ENCODE data around the gene IFFO2.

DNA sequence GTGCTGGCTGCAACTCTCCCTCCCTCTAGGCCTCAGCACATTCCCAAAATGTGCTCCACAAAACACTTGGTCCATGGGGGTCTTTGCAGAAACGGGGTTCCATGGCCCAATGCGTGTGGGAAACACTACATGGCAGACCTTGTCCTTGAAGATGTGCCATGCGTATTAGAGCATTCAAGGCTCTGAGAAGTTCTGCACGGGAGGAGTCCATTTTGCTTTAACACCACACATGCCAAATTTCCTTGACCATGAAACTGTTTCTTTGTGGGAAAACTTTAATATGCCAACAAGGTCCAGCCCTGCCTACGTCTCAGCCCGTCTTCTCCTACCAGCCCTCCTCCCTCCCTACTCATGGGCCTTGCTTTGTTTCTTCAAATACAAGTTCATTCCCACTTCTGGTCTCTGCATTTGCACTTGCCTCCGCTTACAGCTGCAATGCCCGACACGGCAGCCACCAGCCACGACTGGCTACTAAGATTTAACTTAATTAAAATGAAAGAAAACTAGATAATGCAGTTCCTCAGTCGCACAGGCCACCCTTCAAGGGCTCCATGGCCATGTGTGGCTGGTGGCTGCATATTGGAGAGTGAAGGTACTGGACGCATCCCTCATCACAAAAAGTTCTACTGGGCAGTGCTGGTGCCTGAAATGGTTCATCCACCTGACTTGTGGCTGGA, 77.8 kb downstream of the IFFO2 start:
- TF ChIP-seq, protein P1, sequence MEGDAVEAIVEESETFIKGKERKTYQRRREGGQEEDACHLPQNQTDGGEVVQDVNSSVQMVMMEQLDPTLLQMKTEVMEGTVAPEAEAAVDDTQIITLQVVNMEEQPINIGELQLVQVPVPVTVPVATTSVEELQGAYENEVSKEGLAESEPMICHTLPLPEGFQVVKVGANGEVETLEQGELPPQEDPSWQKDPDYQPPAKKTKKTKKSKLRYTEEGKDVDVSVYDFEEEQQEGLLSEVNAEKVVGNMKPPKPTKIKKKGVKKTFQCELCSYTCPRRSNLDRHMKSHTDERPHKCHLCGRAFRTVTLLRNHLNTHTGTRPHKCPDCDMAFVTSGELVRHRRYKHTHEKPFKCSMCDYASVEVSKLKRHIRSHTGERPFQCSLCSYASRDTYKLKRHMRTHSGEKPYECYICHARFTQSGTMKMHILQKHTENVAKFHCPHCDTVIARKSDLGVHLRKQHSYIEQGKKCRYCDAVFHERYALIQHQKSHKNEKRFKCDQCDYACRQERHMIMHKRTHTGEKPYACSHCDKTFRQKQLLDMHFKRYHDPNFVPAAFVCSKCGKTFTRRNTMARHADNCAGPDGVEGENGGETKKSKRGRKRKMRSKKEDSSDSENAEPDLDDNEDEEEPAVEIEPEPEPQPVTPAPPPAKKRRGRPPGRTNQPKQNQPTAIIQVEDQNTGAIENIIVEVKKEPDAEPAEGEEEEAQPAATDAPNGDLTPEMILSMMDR (IDR thresholded peaks at IDR 0.05): no peak
- no peak for TF ChIP-seq POLR2A (IDR thresholded peaks at IDR 0.05)

All from upper lobe of left lung (tissue), 4 donors.